ENCODE measurements around the gene HACE1. TPM values are rescaled to one million over a fixed set of nuclear protein-coding genes. Genes with fewer than 3 reads are reported as not detected.
"Not testable (repeated sequence)": the region's sequence is repeated elsewhere in the genome, so short reads cannot be mapped to it uniquely, and the experiment has no call there.

Gene HACE1
- total RNA-seq, 1 donor: 18.0 TPM

DNA sequence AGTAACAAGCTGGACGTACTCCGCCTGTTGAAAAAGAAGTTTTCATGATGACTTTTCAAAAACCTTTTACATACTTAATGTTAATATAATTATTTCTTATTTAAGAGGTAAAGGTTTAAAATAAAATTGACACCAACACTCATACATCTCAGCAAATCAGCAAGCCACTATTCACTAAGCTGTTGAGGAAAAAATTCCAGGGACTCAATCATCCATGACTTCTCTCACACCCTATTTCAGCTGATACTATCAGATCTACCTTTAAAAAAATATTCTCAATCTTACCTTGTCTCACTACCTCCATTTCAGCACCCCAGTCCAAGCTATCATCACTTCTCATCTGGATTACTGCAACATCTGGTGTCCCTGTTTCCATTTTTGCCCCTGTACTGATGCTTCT, 109.3 kb downstream of the HACE1 start:
- no peak for DNase-seq (ENCODE audit: low read depth in 2 of 3, low spot score in 2 of 3)

DNA sequence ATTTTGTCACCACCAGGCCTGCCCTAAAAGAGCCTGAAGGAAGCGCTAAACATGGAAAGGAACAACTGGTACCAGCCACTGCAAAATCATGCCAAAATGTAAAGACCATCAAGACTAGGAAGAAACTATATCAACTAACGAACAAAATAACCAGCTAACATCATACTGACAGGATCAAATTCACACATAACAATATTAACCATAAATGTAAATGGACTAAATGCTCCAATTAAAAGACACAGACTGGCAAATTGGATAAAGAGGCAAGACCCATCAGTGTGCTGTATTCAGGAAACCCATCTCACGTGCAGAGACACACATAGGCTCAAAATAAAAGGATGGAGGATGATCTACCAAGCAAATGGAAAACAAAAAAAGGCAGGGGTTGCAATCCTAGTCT, 120.6 kb downstream of the HACE1 start:
- DNase-seq (ENCODE audit: low read depth in 2 of 3, low spot score in 2 of 3): not testable (repeated sequence)

DNA sequence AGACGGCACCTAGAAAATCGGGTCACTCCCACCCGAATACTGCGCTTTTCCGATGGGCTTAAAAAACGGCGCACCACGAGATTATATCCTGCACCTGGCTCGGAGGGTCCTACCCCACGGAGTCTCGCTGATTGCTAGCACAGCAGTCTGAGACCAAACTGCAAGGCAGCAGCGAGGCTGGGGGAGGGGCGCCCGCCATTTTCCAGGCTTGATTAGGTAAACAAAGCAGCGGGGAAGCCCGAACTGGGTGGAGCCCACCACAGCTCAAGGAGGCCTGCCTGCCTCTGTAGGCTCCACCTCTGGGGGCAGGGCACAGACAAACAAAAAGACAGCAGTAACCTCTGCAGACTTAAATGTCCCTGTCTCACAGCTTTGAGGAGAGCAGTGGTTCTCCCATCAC, 122.2 kb downstream of the HACE1 start:
- not testable (repeated sequence) for DNase-seq (ENCODE audit: low read depth in 2 of 3, low spot score in 2 of 3)

DNA sequence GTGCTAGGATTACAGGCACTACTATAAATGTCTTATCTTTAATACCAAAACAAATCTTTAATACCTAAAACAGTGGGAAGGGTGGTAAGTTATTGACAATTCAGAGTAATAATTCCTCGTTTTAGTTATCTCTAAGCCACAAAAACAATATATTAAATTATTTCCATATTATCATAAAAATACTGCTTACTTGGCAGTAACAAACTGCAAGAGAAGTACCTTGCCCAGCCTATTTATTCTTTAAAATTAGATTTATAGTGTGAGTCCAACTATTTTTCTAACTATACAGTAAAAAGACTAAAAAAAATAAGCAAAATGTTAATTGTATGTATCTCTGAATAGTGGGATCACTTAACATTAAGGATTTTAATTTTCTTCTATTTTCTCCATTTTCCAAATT, 123.2 kb downstream of the HACE1 start:
- DNase-seq (ENCODE audit: low read depth in 2 of 3, low spot score in 2 of 3): no peak

DNA sequence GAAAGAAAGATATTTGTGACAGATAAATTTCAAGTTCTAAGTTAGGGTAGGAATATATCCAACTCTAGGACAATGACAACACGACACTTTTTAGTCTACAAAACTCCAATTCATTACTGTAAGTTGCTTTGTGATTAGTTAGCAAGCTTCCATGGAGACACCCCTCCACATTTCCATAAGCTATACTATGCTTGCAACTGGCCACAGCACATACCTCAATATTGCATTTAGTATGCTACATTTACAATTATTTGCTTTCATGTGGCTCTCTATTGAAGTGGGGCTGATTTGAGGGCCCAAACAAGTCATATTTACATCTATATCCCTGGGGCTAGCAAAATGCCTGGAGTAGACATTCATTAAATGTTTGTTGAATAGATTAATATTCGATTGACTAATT, 129.3 kb downstream of the HACE1 start:
- no peak for DNase-seq (ENCODE audit: low read depth in 2 of 3, low spot score in 2 of 3)

DNA sequence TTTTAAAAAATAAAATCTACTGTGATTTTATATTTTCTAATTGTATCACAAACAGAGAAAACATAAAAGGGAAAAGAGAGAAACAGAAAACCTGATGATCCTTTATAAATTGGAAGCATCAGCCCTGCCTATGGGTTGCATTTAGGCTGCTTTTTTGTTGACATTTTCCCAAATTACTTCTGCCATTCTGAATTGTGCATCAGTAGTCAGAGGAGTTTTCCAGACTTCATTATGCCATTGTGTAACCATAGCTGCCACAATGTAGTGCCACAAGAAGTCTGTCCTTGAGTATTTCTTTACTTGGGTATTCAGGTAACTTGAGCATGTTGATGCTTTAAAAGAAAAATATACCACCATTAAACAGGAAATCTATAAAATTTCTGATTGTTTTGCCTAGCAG, 130.3 kb downstream of the HACE1 start:
- no peak for DNase-seq (ENCODE audit: low read depth in 2 of 3, low spot score in 2 of 3)

DNA sequence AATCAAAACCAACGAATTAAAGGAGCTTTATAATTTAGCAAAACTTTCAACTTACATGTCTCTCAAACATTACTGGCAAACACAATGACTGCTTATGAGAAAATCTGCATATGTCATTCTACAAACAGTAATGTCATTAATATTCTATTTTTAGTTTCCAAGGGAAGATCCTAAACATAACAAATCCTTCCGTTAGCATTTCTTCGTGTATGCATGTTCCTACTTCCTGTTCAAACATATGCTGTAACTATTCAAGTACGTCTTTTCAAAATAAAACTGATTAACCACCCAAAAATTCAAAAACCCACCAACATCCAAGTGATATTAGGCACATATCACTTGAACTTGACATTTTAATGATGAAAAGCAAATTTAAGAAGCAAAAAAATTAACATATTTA, 131.3 kb downstream of the HACE1 start:
- no peak for DNase-seq (ENCODE audit: low read depth in 2 of 3, low spot score in 2 of 3)

DNA sequence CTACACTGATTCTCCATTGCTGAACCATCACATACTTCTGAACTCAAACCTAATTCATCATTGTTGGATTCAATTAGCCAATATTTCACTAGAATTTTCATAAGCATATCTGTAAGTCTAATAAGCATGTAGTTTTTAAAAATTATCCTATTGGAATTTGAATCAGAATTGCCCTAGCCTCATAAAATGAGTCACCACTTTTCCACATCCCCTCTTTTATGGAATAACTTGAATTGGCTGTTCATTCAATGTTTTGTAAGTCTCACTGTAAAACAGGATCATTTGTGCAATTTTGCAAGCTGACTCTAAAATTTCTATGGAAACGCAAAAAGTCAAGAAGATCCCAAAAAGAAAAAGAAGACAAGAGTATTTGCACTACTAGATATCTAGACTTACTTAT, 141.0 kb downstream of the HACE1 start:
- DNase-seq (ENCODE audit: low read depth in 2 of 3, low spot score in 2 of 3): no peak

DNA sequence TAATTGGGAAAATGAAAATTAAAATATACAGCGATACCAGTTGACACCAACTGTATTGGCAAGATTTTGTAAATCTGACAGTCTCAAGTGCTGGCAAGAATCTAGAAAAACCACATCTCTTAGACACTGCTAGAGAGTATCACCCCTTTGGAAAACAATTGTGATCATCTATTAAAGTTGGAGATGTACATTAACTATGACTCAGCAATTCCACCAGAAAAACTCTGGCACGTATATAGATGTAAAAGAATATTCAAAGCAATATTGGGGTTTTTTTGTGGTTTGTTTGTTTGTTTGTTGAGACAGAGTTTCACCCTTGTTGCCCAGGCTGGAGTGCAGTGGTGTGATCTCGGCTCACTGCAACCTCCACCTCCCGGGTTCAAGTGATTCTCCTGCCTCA, 142.9 kb downstream of the HACE1 start:
- no peak for DNase-seq (ENCODE audit: low read depth in 2 of 3, low spot score in 2 of 3)

DNA sequence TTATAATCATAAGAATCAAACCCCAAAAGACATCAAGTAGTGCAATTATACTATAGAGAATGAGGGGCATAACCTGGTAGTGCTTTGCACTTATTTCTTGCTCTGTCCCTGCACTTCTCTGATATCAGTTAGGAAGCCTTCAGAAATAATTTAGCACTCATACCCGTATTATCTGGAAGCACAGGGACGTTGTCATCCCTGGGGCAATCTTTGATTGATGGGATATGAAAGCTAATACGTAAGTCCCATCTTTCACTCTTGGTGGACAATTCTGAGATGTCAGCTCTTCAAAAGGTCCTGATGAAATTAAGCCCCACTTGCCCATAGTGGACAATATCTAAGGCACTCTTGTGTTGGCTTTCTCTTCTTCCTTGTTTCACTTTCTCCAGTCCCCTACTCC, 144.9 kb downstream of the HACE1 start:
- no peak for DNase-seq (ENCODE audit: low read depth in 2 of 3, low spot score in 2 of 3)

DNA sequence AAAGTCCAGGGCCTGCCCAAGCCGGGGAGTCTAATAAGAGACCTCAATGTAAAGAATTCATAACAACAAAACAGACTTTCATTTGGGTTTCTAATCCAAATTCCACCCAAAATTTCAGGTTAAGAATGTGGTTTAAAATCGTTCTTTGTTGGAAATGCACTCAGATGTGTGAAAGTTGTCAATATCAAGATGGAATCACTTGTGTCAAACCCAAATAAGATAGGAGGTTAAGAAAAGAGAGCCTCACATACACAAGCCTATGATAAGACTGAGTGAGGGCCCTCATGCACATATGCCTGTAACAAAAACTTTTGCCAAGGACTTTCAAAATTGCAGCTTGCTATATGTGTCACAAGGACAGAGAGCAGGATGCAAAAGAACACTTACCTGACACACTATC, 145.7 kb downstream of the HACE1 start:
- no peak for DNase-seq (ENCODE audit: low read depth in 2 of 3, low spot score in 2 of 3)

DNA sequence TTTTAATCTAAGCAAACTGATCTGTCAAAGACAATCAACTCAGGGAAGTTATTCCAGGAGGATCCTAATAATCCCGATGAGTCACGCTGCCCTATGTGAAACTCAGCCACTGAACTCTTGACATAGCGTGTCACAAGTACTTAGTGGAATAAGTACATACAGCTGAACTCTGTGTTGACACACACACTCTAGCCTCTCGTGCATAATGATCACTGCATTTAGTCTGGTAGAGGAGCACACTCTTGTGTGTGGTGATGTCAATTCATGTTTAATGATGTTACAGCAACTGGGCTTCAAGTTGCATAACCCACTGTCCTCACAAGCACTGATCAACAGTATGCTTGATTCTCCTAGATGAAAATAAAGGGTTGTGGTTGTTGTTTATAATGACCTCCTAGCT, 148.3 kb downstream of the HACE1 start:
- no peak for DNase-seq (ENCODE audit: low read depth in 2 of 3, low spot score in 2 of 3)

DNA sequence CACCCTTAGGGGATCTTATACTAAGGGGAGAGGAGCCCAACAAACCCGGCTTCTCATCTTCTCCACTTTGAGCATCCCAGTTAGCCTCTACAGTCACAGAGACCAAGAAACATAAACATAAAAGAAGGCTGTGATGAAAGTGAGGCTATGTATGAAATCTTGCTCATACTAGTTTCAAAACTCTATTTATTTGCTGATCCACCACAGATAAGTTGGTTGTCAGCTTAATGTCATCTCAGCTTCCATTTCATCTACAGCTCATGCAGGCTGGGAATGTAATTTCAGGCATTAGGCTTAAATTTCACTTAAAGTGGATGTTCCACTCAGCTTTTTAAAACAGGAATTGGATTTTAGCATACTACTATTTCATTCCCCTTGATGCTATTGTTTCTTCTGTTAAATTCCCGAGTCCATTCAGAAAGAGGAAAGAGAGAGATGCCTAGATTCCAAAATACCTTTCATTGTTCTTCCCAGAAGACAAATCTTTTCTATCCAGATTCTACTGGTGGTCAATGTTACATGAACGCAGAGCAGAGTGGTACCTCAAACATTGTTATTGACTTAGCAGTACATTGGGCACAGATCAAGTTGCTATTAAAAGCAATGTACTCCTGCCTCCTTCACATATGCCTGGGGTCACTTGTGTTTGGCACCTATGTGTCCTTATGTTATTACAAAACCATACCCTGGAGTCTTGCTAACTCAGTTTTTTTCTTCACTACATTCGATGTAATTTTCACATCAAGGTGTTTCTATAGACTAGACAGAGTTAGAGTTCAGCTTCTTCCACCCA, 149.0 kb downstream of the HACE1 start:
- DNase-seq (ENCODE audit: low read depth in 2 of 3, low spot score in 2 of 3): no peak

DNA sequence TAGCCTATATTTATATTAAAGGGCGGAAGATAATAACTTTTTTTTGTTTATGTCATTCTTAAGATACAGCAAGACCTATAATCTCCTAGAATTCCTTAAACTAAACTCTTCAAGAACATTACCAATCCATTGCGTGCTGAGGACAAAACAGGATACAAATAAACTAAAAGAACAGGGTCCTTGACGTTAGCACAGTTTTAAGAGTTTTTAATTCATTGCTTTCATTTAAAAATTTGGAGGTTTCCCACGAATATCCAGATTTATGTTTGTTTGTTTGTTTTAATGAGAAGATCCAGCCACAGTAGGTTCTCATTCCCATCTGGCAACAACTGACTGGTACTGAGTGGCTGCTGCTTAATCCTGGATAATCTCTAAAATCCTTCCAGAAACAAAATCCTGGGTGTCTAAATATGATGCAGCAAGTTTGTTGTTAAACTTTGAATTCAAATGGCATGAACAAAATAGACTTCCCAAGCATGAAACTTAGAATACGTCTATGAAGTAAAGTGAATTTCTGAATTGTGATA, 153.7 kb downstream of the HACE1 start:
- DNase-seq (ENCODE audit: low read depth in 2 of 3, low spot score in 2 of 3): no peak

DNA sequence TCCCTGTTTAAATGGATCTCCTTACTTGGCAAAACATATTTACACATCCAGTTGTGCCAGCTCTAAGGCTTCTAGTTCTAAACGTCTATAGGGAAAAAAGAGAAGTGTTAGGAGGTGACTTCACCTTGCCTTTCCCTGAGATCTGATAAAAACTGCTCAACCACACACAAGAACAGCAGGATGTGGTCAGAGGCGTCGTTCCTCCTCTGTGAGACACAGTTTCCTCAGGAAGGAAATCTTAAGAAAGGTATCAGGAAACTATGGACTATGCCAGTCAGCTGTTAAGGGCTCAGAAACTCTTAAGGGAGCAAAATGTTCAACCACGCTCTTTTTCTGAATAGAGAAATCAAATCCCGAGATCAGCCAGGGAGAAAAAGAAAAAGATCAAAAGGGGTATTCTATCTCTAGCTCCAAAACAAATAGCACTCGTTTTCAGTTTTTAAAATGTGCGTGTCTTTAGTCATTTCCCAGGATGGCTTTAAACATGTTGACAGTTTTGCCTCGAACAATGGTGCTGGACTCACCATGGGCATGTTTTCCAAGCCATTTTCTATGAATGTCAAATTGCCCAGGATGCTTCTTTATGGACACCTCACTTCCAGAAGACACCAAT, 154.5 kb downstream of the HACE1 start:
- peak in 2 of 3 donors; percentile 74 to 82 for DNase-seq (ENCODE audit: low read depth in 2 of 3, low spot score in 2 of 3)

DNA sequence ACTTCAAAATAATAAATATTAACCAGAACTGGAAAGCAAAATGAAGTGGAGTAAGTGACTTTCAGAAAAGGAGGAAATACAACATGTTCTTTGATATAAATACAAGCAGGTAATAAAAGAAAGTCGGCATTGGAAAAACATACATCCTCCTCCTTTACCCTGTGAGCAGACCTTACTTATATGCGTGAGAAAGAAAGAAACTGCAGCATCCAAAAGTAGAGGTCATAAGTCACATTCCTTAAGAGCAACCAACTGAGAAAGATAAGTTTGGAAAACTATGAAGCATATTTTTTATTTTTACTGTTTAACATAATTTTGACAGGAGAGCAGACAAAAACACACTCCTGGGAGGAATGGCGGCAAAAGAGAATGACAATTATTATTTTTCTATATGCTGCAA, 155.5 kb downstream of the HACE1 start:
- no peak for DNase-seq (ENCODE audit: low read depth in 2 of 3, low spot score in 2 of 3)

DNA sequence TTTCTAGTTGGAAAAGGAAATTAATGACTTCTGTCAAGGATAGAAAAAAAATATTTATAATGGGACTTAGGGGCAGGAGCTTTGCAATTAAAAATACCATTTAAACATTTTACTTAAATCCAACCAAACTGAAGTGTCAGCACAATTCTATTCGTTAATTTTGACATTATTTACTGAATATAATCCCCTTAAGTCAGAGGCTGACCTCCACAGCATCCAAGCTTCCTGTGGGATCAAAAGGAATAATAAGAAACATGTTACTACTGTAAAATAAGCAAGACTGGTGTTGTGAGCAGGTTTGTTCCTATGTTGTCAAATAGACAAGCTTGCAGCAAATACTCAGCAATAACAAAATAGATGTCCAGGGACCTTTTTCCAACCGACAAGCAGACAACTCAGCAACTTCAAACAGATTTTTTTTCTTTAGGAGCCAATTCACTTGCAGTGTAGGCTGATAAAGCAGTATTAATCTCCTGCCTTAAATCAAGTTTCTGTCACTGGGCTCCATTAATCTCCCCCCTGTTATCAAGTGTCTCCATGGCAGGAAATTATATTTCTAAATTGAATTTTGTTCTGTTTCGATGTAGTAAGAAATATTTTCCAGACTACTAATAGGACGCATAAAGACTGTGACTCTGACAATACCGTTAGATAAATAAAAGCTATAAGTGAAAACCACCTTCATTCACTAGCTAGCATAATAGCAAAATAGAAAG, 157.4 kb downstream of the HACE1 start:
- no peak for DNase-seq (ENCODE audit: low read depth in 2 of 3, low spot score in 2 of 3)

DNA sequence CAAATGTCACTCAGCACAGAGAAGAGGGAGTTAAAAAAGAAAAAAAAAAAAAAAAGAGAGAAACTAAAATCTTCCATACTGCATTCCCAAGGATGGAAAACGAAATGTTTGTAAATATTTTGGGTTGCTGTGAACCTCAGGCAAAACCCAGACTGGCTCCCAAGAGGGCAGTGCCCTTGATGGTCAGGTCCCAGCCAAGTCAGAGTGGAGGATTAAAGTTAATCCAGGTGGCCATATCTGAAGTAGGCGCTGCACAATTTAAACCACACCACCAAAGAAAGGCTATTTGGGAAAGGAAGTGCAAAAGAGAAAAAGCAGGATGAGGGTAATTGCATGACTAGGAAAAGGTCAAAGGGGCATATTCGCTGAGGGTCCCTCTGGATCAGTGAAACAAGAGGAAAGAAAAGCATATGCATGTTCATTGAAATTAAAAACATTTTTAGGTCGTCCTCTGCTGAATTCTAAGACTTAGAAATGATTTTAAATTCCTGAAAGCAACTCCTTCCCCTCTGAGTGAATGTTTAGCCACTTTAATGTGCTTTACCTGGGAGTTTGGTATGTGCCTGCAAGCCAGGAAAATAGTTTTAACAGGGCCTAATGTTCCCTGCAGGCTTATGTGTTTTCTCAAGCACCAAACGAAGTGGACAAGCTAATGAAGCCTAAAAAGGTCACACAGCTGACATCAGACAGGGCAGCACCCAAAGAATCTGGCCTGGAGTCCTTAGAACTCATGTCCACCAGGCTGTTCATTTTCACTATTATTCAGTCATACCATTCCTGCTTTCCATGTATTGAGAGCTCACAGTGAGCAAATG, 159.1 kb downstream of the HACE1 start:
- DNase-seq (ENCODE audit: low read depth in 2 of 3, low spot score in 2 of 3): no peak

DNA sequence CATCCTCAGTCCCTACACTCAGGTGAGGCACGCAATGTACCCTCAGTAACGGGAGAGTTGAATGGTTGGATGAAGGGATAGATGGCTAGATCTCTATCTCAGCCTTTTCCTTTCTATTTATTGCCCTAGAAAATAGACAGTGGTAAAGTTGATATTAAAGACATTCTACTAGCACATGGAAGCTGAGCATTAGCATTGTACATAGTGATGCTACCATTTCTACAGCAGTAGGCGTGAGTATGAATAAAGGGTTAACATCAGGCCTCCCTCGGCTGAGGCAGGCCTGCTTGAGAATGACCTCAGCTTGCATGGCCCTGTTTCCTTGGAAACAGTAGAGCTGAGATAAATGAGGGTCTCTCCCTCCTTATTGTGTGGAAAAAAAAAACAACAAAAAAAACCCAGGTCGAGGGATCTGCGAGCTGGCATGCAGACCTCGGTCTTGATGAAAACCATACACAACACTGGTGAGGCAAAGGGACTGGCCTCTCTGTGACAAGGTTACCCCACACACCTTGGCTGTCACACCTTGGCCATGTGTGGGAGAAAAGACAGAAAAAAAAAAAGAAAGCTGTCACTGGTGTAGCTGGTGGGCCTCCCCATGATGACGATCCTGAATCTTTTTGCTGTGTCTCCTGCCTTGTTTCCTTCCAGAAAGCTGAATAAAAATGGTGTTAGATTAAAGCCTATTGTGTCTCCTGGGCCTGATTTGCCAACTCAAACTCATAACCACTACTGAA, 160.0 kb downstream of the HACE1 start:
- no peak for DNase-seq (ENCODE audit: low read depth in 2 of 3, low spot score in 2 of 3)

DNA sequence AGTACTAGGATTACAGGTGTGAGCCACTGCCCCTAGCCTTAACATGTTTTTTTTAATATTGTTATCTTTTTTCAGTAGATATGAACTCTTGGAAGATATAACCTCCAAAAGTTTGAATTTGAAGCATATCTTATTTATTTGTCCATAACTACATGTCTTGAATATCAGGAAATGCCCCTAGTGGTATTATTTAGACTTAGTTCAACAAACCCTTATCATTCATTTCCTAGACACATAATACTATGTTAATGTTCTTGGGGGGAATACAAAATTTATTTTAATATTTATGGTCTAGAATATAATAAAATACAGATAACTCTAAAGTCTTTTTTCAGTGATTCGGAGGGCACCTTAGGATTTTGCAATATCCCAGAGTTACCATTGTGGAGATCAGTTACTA, 160.7 kb downstream of the HACE1 start:
- DNase-seq (ENCODE audit: low read depth in 2 of 3, low spot score in 2 of 3): no peak

Measured in hematopoietic multipotent progenitor cell (in vitro differentiated cells).